ENCODE results near the gene SLX4IP. TPM values are rescaled to one million over a fixed set of nuclear protein-coding genes. Genes with fewer than 3 reads are reported as not detected.

Gene SLX4IP
- polyA plus RNA-seq, 3 donors: 0.76 to 2.5 (median 1.1) TPM

DNA sequence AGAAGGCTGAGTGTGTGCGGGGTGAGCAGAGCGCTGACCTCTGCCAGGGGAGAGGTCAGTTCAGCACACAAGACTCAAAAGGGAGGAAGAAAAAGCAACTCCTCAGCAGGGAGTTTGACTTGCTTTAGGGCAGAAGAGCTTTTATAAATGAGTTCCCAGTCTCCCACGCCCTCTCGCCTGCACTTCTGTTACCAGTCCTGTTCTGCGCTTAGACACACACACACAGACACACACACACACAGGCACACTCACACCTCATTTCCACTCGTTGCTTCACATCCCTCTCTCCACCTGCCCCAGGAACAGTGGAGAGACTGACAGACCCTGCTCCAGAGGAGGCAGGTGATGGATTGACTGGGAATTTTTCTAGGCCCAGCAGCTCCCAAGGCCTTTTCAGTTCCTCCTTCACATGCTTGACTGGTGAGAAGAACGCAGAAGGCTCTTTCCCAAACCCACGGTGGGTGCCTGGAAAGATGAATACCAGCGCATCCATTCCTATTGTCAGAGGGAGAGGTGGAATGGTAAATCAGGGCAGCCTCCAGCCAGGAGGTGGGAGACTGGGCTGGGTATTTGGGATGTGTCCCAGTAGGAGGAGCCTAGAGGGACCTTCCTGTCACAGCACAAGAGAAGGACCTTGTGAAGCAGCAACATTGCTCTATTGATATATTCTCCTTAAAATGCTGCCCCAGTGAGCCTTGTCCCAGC lies 195.0 kb downstream of the SLX4IP start:
- H3K27me3 Mint-ChIP-seq (ENCODE audit: low read depth in 3 of 3): no peaks in the 10 kb centered on the region

GRCh38 chr20:10631126-10631525 lies 196.0 kb downstream of the SLX4IP start:
- H3K27me3 ChIP-seq (ENCODE audit: control insufficient read depth in 2 of 2, insufficient read depth in 2 of 2, low read length in 2 of 2): no peaks in the 10 kb centered on the region
- H3K27ac Mint-ChIP-seq: no peak overlapping the region
- no peak overlapping the region for H3K4me3 ChIP-seq (replicated peaks in 1 of 3; ENCODE audit: low read depth in 2 of 3, low read length in 3 of 3)
- H3K4me2 ChIP-seq (replicated peaks; ENCODE audit: extremely low read depth, low read length, poor library complexity, severe bottlenecking): no peak overlapping the region
- H3K4me1 ChIP-seq (ENCODE audit: control insufficient read depth in 1 of 2, insufficient read depth in 2 of 2, low read length in 2 of 2): no peaks in the 10 kb centered on the region
- H3K4me1 Mint-ChIP-seq: no peaks in the 10 kb centered on the region
- TF ChIP-seq, protein P1, sequence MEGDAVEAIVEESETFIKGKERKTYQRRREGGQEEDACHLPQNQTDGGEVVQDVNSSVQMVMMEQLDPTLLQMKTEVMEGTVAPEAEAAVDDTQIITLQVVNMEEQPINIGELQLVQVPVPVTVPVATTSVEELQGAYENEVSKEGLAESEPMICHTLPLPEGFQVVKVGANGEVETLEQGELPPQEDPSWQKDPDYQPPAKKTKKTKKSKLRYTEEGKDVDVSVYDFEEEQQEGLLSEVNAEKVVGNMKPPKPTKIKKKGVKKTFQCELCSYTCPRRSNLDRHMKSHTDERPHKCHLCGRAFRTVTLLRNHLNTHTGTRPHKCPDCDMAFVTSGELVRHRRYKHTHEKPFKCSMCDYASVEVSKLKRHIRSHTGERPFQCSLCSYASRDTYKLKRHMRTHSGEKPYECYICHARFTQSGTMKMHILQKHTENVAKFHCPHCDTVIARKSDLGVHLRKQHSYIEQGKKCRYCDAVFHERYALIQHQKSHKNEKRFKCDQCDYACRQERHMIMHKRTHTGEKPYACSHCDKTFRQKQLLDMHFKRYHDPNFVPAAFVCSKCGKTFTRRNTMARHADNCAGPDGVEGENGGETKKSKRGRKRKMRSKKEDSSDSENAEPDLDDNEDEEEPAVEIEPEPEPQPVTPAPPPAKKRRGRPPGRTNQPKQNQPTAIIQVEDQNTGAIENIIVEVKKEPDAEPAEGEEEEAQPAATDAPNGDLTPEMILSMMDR (IDR thresholded peaks at IDR 0.05): no peak
- no peak overlapping the region for H3K4me3 Mint-ChIP-seq
- no peak overlapping the region for H3K9ac ChIP-seq (ENCODE audit: insufficient read depth, low read length, poor library complexity, severe bottlenecking)
- no peaks in the 10 kb centered on the region for H4K20me1 ChIP-seq (ENCODE audit: insufficient read depth, low read length)
- H3K9me3 ChIP-seq (replicated peaks in 1 of 2; ENCODE audit: control insufficient read depth in 1 of 2, insufficient read depth in 1 of 2, low read length in 2 of 2): no peaks in the 10 kb centered on the region
- H3K79me2 ChIP-seq (ENCODE audit: insufficient read depth, low read length): no peaks in the 10 kb centered on the region
- WGBS (ENCODE audit: insufficient coverage): 93% methylated on average over 3 of the region's 4 CpGs
- no peaks in the 10 kb centered on the region for H3K27me3 Mint-ChIP-seq (ENCODE audit: low read depth in 3 of 3)
- H3K36me3 ChIP-seq (replicated peaks in 1 of 2; ENCODE audit: control insufficient read depth in 1 of 2, insufficient read depth in 2 of 2, low read length in 2 of 2): no peaks in the 10 kb centered on the region
- no peak overlapping the region for H3K27ac ChIP-seq (ENCODE audit: low read depth in 1 of 2, low read length in 2 of 2)
- peaks cover 3 to 8% of the 10 kb centered on the region in 2 donors for H3K36me3 Mint-ChIP-seq
- intact Hi-C loops (cut with micrococcal nuclease): no loop called here
- no peak for DNase-seq
- peaks cover 0 to 1% (median 0%) of the 10 kb centered on the region in 7 donors for H3K9me3 Mint-ChIP-seq
- no peak overlapping the region for H2AFZ ChIP-seq (ENCODE audit: insufficient read depth, low read depth, low read length, poor library complexity, severe bottlenecking)

More for the DNA sequence above, 195.0 kb downstream of the SLX4IP start:
- Mint-ChIP-seq H3K9me3 (peaks cover 0 to 1% (median 0%) of the 10 kb centered on the region in 7 donors), H3K36me3 (peaks cover 3 to 10% of the 10 kb centered on the region in 2 donors), H3K4me1 (no peaks in the 10 kb centered on the region), H3K4me3 (no peak overlapping the region), H3K27ac (peak overlapping the region in 1 of 7 donors; percentile 64)
- no peak overlapping the region for H3K27ac ChIP-seq (ENCODE audit: low read depth in 1 of 2, low read length in 2 of 2)
- no peaks in the 10 kb centered on the region for H3K4me1 ChIP-seq (ENCODE audit: control insufficient read depth in 1 of 2, insufficient read depth in 2 of 2, low read length in 2 of 2)
- H3K36me3 ChIP-seq (replicated peaks in 1 of 2; ENCODE audit: control insufficient read depth in 1 of 2, insufficient read depth in 2 of 2, low read length in 2 of 2): no peaks in the 10 kb centered on the region
- 93% methylated on average over 6 of the region's 9 CpGs for WGBS (ENCODE audit: insufficient coverage)
- H4K20me1 ChIP-seq (ENCODE audit: insufficient read depth, low read length): no peaks in the 10 kb centered on the region
- no peak overlapping the region for H3K4me3 ChIP-seq (replicated peaks in 1 of 3; ENCODE audit: low read depth in 2 of 3, low read length in 3 of 3)
- H3K79me2 ChIP-seq (ENCODE audit: insufficient read depth, low read length): no peaks in the 10 kb centered on the region
- TF ChIP-seq, protein P1 (IDR thresholded peaks at IDR 0.05): no peak
- no peak overlapping the region for H2AFZ ChIP-seq (ENCODE audit: insufficient read depth, low read depth, low read length, poor library complexity, severe bottlenecking)
- no peak overlapping the region for H3K9ac ChIP-seq (ENCODE audit: insufficient read depth, low read length, poor library complexity, severe bottlenecking)
- no peak for DNase-seq
- no peaks in the 10 kb centered on the region for H3K9me3 ChIP-seq (replicated peaks in 1 of 2; ENCODE audit: control insufficient read depth in 1 of 2, insufficient read depth in 1 of 2, low read length in 2 of 2)
- intact Hi-C loops (cut with micrococcal nuclease): no loop called here
- H3K4me2 ChIP-seq (replicated peaks; ENCODE audit: extremely low read depth, low read length, poor library complexity, severe bottlenecking): no peak overlapping the region
- H3K27me3 ChIP-seq (ENCODE audit: control insufficient read depth in 2 of 2, insufficient read depth in 2 of 2, low read length in 2 of 2): no peaks in the 10 kb centered on the region

Measured in CD14-positive monocyte (primary cell).